HepG2 (cell line): Measurements from ENCODE around the gene PMAIP1.

ENCODE experiments used
- CTCF ChIP-seq: sonication (generic); formaldehyde crosslinking; IDR thresholded peaks from 2 replicates; pipeline ENCODE4 v1.5.0; 2020; ENCODE audit warnings: mild to moderate bottlenecking, missing genetic modification reagents, moderate library complexity
- EZH2 ChIP-seq: conservative IDR thresholded peaks from 2 replicates; pipeline ENCODE4 v1.6.1; 2012; ENCODE audit warnings: mild to moderate bottlenecking, low read depth, low read length, moderate library complexity
- HNRNPUL1 ChIP-seq: fragments of 200-400 bp; formaldehyde crosslinking; IDR thresholded peaks from 2 replicates; pipeline ENCODE4 v1.6.1; 2017; ENCODE audit warnings: low read depth, mild to moderate bottlenecking, low read length, moderate library complexity
- POLR2A ChIP-seq, 2 experiments: IDR thresholded peaks; 2 replicates each; pipeline ENCODE4 v1.6.1; 2011; ENCODE audit warnings: low read depth in 2 of 2, low read length in 2 of 2, mild to moderate bottlenecking in 1 of 2, moderate library complexity in 1 of 2; ENCODE audit not compliant: insufficient read depth in 1 of 2
- YY1 ChIP-seq: IDR thresholded peaks from 2 replicates; pipeline ENCODE4 v1.6.1; 2011; ENCODE audit warnings: low read length, low read depth, moderate library complexity, mild to moderate bottlenecking; ENCODE audit not compliant: insufficient read depth, insufficient replicate concordance
- ZFP90 ChIP-seq: sonication (generic); formaldehyde crosslinking; IDR thresholded peaks from 2 replicates; pipeline ENCODE4 v1.8.0; 2022; ENCODE audit warnings: missing genetic modification reagents, mild to moderate bottlenecking, inconsistent platforms, borderline replicate concordance

GRCh38 chr18:59940068-59940467 is 40.3 kb downstream of the PMAIP1 start:
- TF ChIP-seq CTCF (CRISPR knock-in tag) (no peak), POLR2A (IDR thresholded peaks at IDR 0.05; ENCODE audit: insufficient read depth in 1 of 2, low read depth in 2 of 2, low read length in 2 of 2) (no peak), HNRNPUL1 (no peak), EZH2 (no peak), YY1 (no peak), ZFP90 (CRISPR knock-in tag) (no peak)
